Neural cell (in vitro differentiated cells): Measurements from ENCODE around the gene RFX3. TPM values are rescaled to one million over a fixed set of nuclear protein-coding genes. Genes with fewer than 3 reads are reported as not detected.
A peak's percentile ranks its signal among the peaks of the same experiment; 100 is the strongest.

Experiments used
- H2AFZ ChIP-seq: fragments of 200-600, 300-800 bp; sonication (generic), shearing (Covaris generic); 2 replicates; pipeline ENCODE4 v1.6.0; 2014; ENCODE audit warnings: low read depth, mild to moderate bottlenecking, antibody characterized with exemption, low read length, moderate library complexity
- H3F3A ChIP-seq: fragments of 200-600 bp; shearing (Covaris generic); 2 replicates; pipeline ENCODE4 v1.6.1; 2016; ENCODE audit warnings: mild to moderate bottlenecking, moderate library complexity, mixed read lengths, antibody characterized with exemption, low read length; ENCODE audit not compliant: insufficient read depth, poor library complexity, severe bottlenecking
- H3K27ac ChIP-seq: fragments of 200-600, 300-800 bp; sonication (generic), shearing (Covaris generic); 2 replicates; pipeline ENCODE4 v1.5.1; 2014; ENCODE audit warnings: mild to moderate bottlenecking, low read length, moderate library complexity
- H3K27me3 ChIP-seq: fragments of 300-800, 200-600 bp; sonication (generic), shearing (Covaris generic); 2 replicates; pipeline ENCODE4 v1.6.0; 2014; ENCODE audit warnings: mild to moderate bottlenecking, low read depth, low read length, moderate library complexity; ENCODE audit not compliant: insufficient read depth
- H3K36me3 ChIP-seq: fragments of 300-800, 200-600 bp; sonication (generic), shearing (Covaris generic); 2 replicates; pipeline ENCODE4 v1.5.1; 2014; ENCODE audit warnings: mild to moderate bottlenecking, antibody characterized with exemption, low read length, moderate library complexity; ENCODE audit not compliant: insufficient read depth
- H3K4me2 ChIP-seq: fragments of 300-800, 200-600 bp; sonication (generic), shearing (Covaris generic); 2 replicates; pipeline ENCODE4 v1.6.0; 2014; ENCODE audit warnings: mild to moderate bottlenecking, low read length
- H3K4me3 ChIP-seq: fragments of 300-800, 200-600 bp; sonication (generic), shearing (Covaris generic); 2 replicates; pipeline ENCODE4 v1.5.1; 2014; ENCODE audit warnings: mild to moderate bottlenecking, low read length, moderate library complexity
- H3K79me2 ChIP-seq: fragments of 200-600 bp; shearing (Covaris generic); replicated peaks from 2 replicates; pipeline ENCODE4 v1.6.0; 2014; ENCODE audit warnings: mild to moderate bottlenecking, low read length, moderate library complexity; ENCODE audit not compliant: insufficient read depth
- H3K9ac ChIP-seq: fragments of 300-800, 200-600 bp; sonication (generic), shearing (Covaris generic); 2 replicates; pipeline ENCODE4 v1.6.1; 2016; ENCODE audit warnings: mild to moderate bottlenecking, low read length, mixed read lengths
- H3K9me2 ChIP-seq: fragments of 200-600 bp; shearing (Covaris generic); 2 replicates; pipeline ENCODE4 v1.6.1; 2016; ENCODE audit warnings: mild to moderate bottlenecking, low read length, mixed read lengths; ENCODE audit not compliant: insufficient read depth
- H3K9me3 ChIP-seq: fragments of 200-600, 300-800 bp; sonication (generic), shearing (Covaris generic); 2 replicates; pipeline ENCODE4 v1.6.1; 2016; ENCODE audit warnings: mild to moderate bottlenecking, mixed run types, low read length, moderate library complexity, mixed read lengths
- H4K20me1 ChIP-seq: fragments of 200-600 bp; shearing (Covaris generic); 2 replicates; pipeline ENCODE4 v1.6.1; 2016; ENCODE audit warnings: mild to moderate bottlenecking, mixed run types; ENCODE audit not compliant: insufficient read depth
- CTCF ChIP-seq: fragments of 450-650 bp; IDR thresholded peaks from 2 replicates; pipeline ENCODE4 v1.5.1; 2014; ENCODE audit warnings: antibody characterized with exemption, mild to moderate bottlenecking, moderate library complexity; ENCODE audit not compliant: poor library complexity, severe bottlenecking
- EP300 ChIP-seq: fragments of 450-650 bp; conservative IDR thresholded peaks from 2 replicates; pipeline ENCODE4 v1.6.1; 2014; ENCODE audit warnings: antibody characterized with exemption, mild to moderate bottlenecking, moderate library complexity; ENCODE audit not compliant: poor library complexity, severe bottlenecking
- EZH2 ChIP-seq: fragments of 200-600, 300-800 bp; shearing (Covaris generic), sonication (generic); IDR thresholded peaks from 2 replicates; pipeline ENCODE4 v1.6.1; 2014; ENCODE audit warnings: antibody characterized with exemption, low read length, borderline replicate concordance, mild to moderate bottlenecking; ENCODE audit not compliant: insufficient read depth, poor library complexity, severe bottlenecking
- MXI1 ChIP-seq: fragments of 450-650 bp; conservative IDR thresholded peaks from 2 replicates; pipeline ENCODE4 v1.6.1; 2014; ENCODE audit warnings: antibody characterized with exemption, mild to moderate bottlenecking; ENCODE audit not compliant: poor library complexity, severe bottlenecking
- POLR2AphosphoS5 ChIP-seq: IDR thresholded peaks from 2 replicates; pipeline ENCODE4 v1.6.1; 2012
- RAD21 ChIP-seq: fragments of 450-650 bp; conservative IDR thresholded peaks from 2 replicates; pipeline ENCODE4 v1.6.1; 2014; ENCODE audit warnings: antibody characterized with exemption, mild to moderate bottlenecking, moderate library complexity
- REST ChIP-seq: IDR thresholded peaks from 2 replicates; pipeline ENCODE4 v1.6.1; 2012; ENCODE audit warnings: borderline replicate concordance
- SMC3 ChIP-seq: fragments of 450-650 bp; conservative IDR thresholded peaks from 2 replicates; pipeline ENCODE4 v1.6.1; 2014; ENCODE audit warnings: antibody characterized with exemption, mild to moderate bottlenecking, moderate library complexity; ENCODE audit not compliant: poor library complexity
- TAF1 ChIP-seq: IDR thresholded peaks from 2 replicates; pipeline ENCODE4 v1.6.1; 2012; ENCODE audit warnings: low read depth
- polyA plus RNA-seq: library from polyadenylated mRNA; depleted of rRNA; stranded (reverse); fragments of >200 nt; gene quantifications from 2 replicates; pipeline ENCODE4 v1.2.3, GENCODE V29; 2014

The RFX3 gene
- polyA plus RNA-seq, 1 donor from 2014 or later = 27.6 TPM

- Histone ChIP-seq H3K4me2 (no peak overlapping the region), H2AFZ (no peak overlapping the region)
- TF ChIP-seq TAF1 (no peak), EP300 (no peak), RAD21 (no peak), POLR2AphosphoS5 (peak; percentile 15), SMC3 (no peak)
Measured at GRCh38 chr9:3214741-3215140, 311.1 kb downstream of the RFX3 start.

GRCh38 chr9:3205421-3206095 is 320.2 kb downstream of the RFX3 start:
- Histone ChIP-seq H3K4me3 (no peak overlapping the region), H3K4me2 (no peak overlapping the region), H3F3A (no peaks in the 10 kb centered on the region), H3K79me2 (no peaks in the 10 kb centered on the region), H3K9ac (no peak overlapping the region), H3K36me3 (no peaks in the 10 kb centered on the region), H3K9me2 (no peaks in the 10 kb centered on the region), H3K27ac (no peak overlapping the region), H3K9me3 (no peaks in the 10 kb centered on the region), H4K20me1 (no peaks in the 10 kb centered on the region), H3K27me3 (no peaks in the 10 kb centered on the region), H2AFZ (no peak overlapping the region)
- TF ChIP-seq TAF1 = no peak
- no peak for TF ChIP-seq CTCF
- TF ChIP-seq EZH2 = no peak
- no peak for TF ChIP-seq REST
- no peak for TF ChIP-seq EP300
- TF ChIP-seq MXI1 = no peak
- TF ChIP-seq POLR2AphosphoS5 = no peak
- TF ChIP-seq RAD21 = no peak
- TF ChIP-seq SMC3 = no peak

More at GRCh38 chr9:3214741-3215140, 311.1 kb downstream of the RFX3 start:
- H4K20me1 ChIP-seq = no peaks in the 10 kb centered on the region
- no peaks in the 10 kb centered on the region for H3K9me2 ChIP-seq
- H3K9ac ChIP-seq = no peak overlapping the region
- H3F3A ChIP-seq = no peaks in the 10 kb centered on the region
- H3K27ac ChIP-seq = no peak overlapping the region
- H3K4me3 ChIP-seq = no peak overlapping the region
- no peaks in the 10 kb centered on the region for H3K36me3 ChIP-seq
- no peaks in the 10 kb centered on the region for H3K27me3 ChIP-seq
- no peaks in the 10 kb centered on the region for H3K79me2 ChIP-seq
- H3K9me3 ChIP-seq = no peaks in the 10 kb centered on the region
